SK-N-MC (cell line): Measurements from ENCODE around the gene SLC37A1.

Source experiments
- EZH2 ChIP-seq: fragments of 200-600 bp; sonication (generic); IDR thresholded peaks from one replicate; pipeline ENCODE4 v1.6.1; 2017; ENCODE audit warnings: antibody characterized with exemption
- FOXP2 ChIP-seq: optimal IDR thresholded peaks from 2 replicates; pipeline ENCODE3; 2011; ENCODE audit warnings: mild to moderate bottlenecking, moderate library complexity; ENCODE audit not compliant: insufficient read depth; ENCODE audit errors: extremely low read length, control extremely low read depth
- POLR2AphosphoS5 ChIP-seq: IDR thresholded peaks from 2 replicates; pipeline ENCODE4 v1.6.1; 2012; ENCODE audit warnings: mild to moderate bottlenecking, low read depth, low read length, borderline replicate concordance

- TF ChIP-seq POLR2AphosphoS5 = no peak
- no peak for TF ChIP-seq EZH2
- TF ChIP-seq FOXP2 = no peak
Measured at GRCh38 chr21:42463861-42464515, 49.7 kb upstream of the SLC37A1 start.
